GM19467 (cell line): ENCODE measurements around the gene ARMC9.
"Not testable (repeated sequence)": the region's sequence is repeated elsewhere in the genome, so short reads cannot be mapped to it uniquely, and the experiment has no call there.

Experiments used
- ATAC-seq: cut with Tn5 transposase; IDR thresholded peaks from one replicate; pipeline ENCODE4 v1.9.1; 2021; ENCODE audit warnings: mild to moderate bottlenecking, moderate library complexity; ENCODE audit not compliant: unreplicated experiment

Gene ARMC9

GRCh38 chr2:231182513-231182899 is 15.9 kb upstream of the ARMC9 start:
- ATAC-seq = no peak

GRCh38 chr2:231183851-231184250 is 14.6 kb upstream of the ARMC9 start:
- ATAC-seq = no peak

GRCh38 chr2:231184319-231184718 is 14.1 kb upstream of the ARMC9 start:
- ATAC-seq = no peak

- no peak for ATAC-seq
Observed at GRCh38 chr2:231185050-231185725, 13.2 kb upstream of the ARMC9 start.

- no peak for ATAC-seq
Observed at GRCh38 chr2:231185886-231186285, 12.5 kb upstream of the ARMC9 start.

GRCh38 chr2:231186325-231186724 is 12.1 kb upstream of the ARMC9 start:
- no peak for ATAC-seq

GRCh38 chr2:231187736-231188505 is 10.5 kb upstream of the ARMC9 start:
- no peak for ATAC-seq

GRCh38 chr2:231188506-231189170 is 9.8 kb upstream of the ARMC9 start:
- ATAC-seq = no peak

GRCh38 chr2:231189171-231189530 is 9.3 kb upstream of the ARMC9 start:
- ATAC-seq = no peak

GRCh38 chr2:231189571-231190495 is 8.6 kb upstream of the ARMC9 start:
- no peak for ATAC-seq

GRCh38 chr2:231190531-231191197 is 7.8 kb upstream of the ARMC9 start:
- ATAC-seq = no peak

- ATAC-seq = no peak
Observed at GRCh38 chr2:231191896-231192872, 6.2 kb upstream of the ARMC9 start.

- ATAC-seq = no peak
Observed at GRCh38 chr2:231193216-231193615, 5.2 kb upstream of the ARMC9 start.

- ATAC-seq = no peak
Observed at GRCh38 chr2:231196592-231196991, 1.8 kb upstream of the ARMC9 start.

GRCh38 chr2:231197196-231197595 is 1.2 kb upstream of the ARMC9 start:
- ATAC-seq = not testable (repeated sequence)

- no peak for ATAC-seq
Observed at GRCh38 chr2:231197706-231198290, 633 bp upstream of the ARMC9 start.

- ATAC-seq = no peak
Observed at GRCh38 chr2:231199219-231199618, 788 bp downstream of the ARMC9 start.

GRCh38 chr2:231200805-231201474 is 2.5 kb downstream of the ARMC9 start:
- no peak for ATAC-seq
